Fibroblast of gingiva (primary cell): ENCODE measurements around the gene ANKS1B.
A peak's percentile ranks its signal among the peaks of the same experiment; 100 is the strongest.
"Not testable (repeated sequence)": the region's sequence is repeated elsewhere in the genome, so short reads cannot be mapped to it uniquely, and the experiment has no call there.

Experiments used
- DNase-seq: peaks from one replicate; pipeline ENCODE4 v3.0.0-alpha.2; 2011; ENCODE audit warnings: low read depth

Gene ANKS1B

GRCh38 chr12:99054601-99055128, 930.1 kb downstream of the ANKS1B start:
- DNase-seq = no peak

DNA sequence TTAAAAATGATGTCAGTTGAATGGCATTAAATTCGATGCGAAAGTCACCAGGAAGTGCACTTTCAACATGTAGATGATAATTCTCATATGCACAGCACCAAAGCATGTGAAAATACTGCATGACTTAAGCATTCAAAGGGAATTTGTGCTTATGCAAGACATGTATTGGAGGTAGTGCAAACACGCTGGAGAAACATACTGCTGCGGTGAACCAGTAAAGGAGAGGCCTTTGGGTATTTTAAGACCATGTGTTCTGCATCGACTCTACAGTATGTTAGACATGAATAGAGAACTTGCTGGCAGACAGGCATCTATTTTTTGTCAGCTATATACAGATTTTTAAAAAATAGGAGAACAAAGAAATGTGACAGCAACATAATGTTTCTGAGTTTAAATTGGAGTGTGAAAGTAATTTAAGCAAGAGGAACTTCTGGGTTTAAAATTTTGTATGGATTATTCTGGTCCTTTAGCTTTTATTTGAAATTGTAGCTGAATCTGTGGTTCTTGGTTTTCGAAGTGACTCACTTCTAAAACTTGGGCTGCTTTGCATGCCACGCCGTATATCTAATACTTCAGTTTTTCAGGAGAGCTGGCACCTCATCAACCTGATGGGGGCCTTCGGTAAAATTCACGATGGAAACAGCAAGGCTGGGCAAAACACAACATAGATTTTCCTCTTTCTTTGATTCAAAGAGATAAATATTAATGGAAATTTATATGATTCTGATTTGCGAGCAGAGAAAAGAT, 930.9 kb downstream of the ANKS1B start:
- DNase-seq = no peak

DNA sequence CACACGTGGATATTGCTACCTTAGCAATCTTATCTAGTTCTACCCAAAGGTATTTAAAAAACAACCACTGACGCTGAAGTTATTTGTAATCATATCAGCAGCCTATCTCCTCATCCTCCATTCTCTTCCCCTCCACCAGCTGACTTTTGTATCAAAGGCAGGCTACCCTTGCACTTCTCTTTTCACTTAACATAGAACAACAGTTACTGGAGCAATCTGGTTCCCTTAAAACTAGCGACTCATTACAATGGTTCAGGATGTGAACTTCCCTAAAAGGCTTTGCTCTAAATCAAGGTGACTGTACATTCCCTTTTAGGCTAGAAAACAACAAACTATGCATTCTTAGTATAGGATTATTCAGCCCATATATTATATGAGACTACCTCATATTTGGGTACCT, 935.0 kb downstream of the ANKS1B start:
- no peak for DNase-seq

DNA sequence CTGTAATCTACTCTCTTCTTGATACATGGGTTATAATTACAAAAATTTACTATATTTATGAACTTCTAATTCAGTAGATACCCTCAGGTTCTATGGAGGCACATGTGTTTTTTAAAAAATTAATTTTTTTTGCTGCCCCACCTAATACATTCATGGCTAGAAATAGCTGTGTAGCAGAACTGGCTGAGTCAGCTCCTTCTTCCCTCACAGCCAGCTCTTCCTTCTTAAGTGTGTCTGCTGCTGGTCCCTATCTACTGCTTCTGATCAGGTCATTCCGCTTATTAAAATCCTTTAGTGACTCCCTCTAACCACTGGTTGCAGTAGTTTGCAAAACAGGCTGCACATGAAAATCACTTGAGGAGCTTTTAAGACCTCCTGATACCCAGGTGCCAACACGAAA, 939.6 kb downstream of the ANKS1B start:
- no peak for DNase-seq

DNA sequence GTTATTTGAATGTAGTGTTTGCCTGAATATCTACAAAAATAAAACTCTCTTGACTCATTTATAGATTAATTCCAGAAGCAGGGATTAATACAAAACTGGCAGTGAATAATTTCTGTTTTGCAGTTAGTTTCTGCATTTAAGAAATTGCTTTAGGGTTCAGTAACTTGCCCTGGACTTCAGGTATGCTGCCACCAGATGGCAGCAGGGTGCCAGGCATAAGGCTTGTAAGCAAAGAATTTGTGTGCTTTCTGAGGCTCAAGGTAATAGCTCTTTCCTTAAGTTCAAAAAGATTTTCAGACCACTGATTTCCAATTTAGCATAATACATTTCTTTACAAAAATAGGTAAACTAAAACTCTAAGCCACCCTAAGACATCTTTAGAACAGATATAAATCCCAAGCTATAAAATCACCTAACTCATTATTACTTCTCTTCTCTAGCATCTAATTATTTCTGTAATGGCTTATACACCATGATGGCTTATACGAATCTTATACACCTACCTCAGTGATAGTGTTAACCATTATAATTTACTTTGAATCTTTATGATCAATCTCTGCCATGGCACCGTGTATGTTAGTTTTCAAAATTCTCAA, 941.3 kb downstream of the ANKS1B start:
- peak; percentile 48 for DNase-seq

- DNase-seq = no peak
Observed at GRCh38 chr12:99042226-99042625, 942.5 kb downstream of the ANKS1B start.

GRCh38 chr12:99039367-99040120, 945.2 kb downstream of the ANKS1B start:
- no peak for DNase-seq

DNA sequence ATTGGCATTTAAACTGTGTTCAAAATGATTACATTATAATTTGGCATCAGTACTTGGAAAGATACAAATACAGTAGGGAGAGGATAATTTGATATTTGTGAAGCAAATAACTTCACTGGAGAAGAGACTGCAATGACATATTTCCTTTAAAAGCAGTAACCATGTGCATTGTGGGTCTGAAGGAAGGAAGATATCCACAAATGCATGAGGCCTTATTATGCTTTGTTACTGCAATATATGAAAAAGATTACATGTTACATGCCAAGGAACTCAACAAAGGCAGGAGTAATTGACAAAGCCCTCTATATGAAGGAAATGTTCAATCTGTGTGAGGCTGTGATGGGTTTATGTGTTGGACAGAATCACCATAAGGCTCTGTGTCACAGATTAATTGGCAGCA, 948.2 kb downstream of the ANKS1B start:
- no peak for DNase-seq

- DNase-seq = no peak
Observed at GRCh38 chr12:99035803-99036202, 948.9 kb downstream of the ANKS1B start.

DNA sequence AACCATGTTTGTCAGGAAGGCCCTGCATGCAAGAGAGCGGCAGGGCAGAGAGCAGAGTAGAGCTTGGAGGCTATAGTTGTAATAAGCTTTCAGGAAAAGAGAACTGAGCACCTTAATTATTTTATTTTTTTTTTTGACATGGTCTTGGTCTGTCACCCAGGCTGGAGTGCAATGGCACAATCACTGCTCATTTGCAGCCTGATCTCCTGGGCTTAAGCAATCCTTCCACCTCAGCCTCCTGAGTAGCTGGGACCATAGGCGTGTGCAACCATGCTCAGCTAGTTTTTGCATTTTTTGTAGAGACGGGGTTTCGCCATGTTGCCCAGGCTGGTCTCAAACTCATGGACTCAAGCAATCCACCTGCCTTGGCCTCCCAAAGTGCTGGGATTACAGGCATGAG, 950.5 kb downstream of the ANKS1B start:
- not testable (repeated sequence) for DNase-seq

DNA sequence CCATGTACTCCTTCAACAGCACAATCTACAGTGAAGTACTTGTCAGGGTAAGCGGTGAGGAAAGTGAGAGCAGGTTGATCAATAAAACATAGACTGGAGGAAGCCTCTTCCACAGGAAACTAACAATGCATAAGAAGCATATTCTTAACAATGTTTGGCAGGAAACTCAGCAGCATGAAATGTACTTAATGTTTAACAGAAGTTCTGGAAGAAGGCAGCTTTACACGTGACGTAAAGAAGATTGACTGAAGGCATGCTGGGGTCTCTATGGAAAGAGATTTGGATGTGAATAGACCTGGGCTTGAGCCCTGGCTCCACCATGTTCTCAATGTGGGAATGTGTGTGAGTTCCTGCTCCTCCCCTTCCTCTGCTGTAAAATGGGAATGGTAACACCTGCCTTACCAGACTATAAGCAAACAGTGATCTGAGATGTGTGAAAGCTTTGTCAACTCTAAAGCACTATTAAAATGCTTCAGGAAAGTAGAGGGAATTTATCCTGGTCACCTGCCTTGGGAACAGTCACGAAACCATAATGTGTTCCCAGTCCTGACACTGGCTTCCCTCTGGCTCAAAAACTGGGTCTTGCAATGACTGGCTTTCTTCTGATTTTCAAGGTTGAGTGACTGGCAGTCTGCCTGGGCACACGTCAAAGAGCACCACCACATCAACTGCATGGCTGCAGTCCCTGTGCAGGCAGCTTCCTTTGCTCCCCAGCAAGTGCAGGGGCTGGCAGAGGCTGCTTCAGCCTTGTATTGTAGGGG, 955.0 kb downstream of the ANKS1B start:
- no peak for DNase-seq

DNA sequence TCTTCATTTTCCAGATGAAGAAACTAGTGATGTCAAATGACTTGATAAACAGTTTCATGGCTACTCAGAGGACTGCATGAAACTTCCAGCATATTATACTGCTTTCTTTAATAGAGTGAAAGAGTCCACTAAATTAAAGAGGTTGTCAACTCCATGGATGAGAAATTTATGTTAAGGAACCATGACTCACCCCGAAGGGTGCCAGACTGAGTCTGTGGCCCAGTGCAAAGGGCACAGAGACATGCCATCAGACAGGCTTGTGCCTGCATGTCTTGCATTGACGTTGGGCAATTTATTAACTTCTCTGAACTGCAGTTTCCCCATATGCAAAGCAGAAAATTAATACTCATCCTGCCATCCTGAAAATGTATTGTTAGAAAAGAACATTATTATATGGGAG, 957.3 kb downstream of the ANKS1B start:
- no peak for DNase-seq

GRCh38 chr12:99027055-99027393, 957.7 kb downstream of the ANKS1B start:
- DNase-seq = no peak

- DNase-seq = no peak
Observed at GRCh38 chr12:99026332-99027054, 958.2 kb downstream of the ANKS1B start.

DNA sequence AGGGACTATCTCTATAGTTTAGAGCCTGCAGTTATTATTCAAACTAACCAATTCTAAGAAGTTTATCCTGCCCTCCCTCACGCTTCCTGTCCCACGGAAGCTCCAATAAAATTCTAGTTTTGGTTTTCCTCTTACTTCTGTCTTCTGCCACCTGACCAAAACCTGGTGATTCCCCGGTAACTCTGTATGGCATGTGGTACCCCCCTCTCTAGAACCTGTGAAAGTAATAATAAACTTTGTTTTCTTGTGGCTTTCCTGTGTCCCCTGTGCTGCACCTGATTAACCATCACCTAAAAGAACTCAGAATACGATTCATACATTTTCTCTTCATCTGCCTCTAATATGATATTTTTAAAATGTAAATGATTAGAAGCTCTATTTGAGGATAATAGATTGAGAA, 959.9 kb downstream of the ANKS1B start:
- no peak for DNase-seq

DNA sequence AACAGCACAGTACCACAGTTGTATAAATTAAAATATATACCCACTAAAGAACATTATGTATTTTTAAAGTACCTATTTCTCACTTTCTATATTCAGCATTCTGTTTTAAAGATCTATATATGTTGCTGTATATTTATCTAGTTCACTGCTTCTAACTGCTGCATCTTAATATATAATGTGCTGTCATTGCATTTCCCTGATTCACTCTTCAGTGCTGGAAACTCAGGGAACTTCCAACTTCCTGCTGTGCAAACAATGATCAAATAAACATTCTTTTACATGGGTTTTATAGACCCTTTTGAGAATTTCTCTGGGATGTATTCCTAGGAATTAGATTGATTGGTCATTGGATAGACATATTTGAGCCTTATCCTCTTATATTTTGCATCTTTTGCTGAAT, 960.5 kb downstream of the ANKS1B start:
- no peak for DNase-seq

DNA sequence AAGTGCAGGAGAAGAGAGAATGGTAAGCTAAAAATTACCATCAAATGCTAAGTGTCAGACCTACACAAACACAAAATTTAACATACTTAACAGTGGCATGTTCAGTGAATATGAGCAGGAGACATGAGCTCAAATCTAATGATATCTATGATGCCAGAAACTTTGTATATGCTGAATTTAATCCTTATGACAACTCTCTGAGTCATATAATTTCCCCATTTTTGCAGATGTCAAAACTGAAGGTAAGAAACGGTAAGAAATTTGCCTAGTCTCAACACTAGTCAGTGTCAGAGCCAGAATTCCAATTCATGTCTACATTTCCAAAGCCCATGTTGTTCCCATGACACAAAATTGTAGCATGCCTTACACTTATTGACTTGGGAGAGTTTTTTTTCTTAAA, 963.9 kb downstream of the ANKS1B start:
- DNase-seq = no peak

- no peak for DNase-seq
Observed at GRCh38 chr12:99019798-99020197, 964.9 kb downstream of the ANKS1B start.

DNA sequence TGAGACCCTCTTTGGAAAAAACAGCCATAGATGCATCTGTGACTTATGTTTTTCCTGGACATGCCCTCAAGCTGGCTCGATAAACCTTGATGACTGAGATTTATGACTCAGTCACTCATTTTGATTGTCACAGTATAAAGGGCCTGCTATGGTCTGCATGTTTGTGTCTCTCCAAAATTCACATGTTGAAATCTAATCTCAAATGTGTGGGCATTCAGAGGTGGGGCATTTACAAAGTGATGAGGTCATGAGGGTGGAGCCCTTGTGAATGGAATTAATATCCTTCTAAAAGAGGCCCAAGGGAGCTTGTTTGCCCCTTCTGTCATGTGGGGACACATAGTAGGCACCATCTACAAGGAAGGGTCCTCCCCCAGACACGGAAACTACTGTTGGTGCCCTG, 966.8 kb downstream of the ANKS1B start:
- DNase-seq = no peak

GRCh38 chr12:99009654-99010296, 975.0 kb downstream of the ANKS1B start:
- no peak for DNase-seq

DNA sequence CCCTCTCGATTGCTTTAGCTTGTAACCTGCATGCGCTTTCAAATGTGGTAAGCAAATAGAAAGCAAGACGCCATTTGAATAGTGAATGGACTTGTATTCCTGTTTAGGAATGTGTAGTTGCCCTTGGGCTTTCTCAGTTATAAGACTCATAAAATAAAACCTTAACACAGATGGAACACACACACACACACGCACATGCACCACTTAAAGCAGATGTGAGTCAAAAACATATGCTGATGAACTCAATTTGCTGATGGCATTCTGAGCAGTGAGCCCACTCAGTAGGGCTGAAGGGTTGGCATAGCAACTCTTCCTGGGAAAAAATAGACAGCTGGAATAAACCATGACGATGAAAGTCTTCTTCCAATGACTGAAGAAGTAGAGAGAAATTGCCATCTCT, 979.1 kb downstream of the ANKS1B start:
- no peak for DNase-seq
